Glutamatergic neuron (in vitro differentiated cells): ENCODE results near the gene CPEB4. TPM values are rescaled to one million over a fixed set of nuclear protein-coding genes. Genes with fewer than 3 reads are reported as not detected.

ENCODE experiments used
- DNase-seq: peaks from one replicate; pipeline ENCODE4 v3.0.0; 2022
- H3K27ac Mint-ChIP-seq: one replicate; pipeline ENCODE4 v1.8.0; 2020; ENCODE audit warnings: mild to moderate bottlenecking, mixed read lengths, inconsistent platforms; ENCODE audit not compliant: unreplicated experiment
- H3K27me3 Mint-ChIP-seq: one replicate; pipeline ENCODE4 v1.8.0; 2020; ENCODE audit warnings: mild to moderate bottlenecking, moderate library complexity, mixed read lengths, inconsistent platforms; ENCODE audit not compliant: unreplicated experiment
- H3K36me3 Mint-ChIP-seq: one replicate; pipeline ENCODE4 v1.8.0; 2020; ENCODE audit warnings: mild to moderate bottlenecking, mixed read lengths, inconsistent platforms; ENCODE audit not compliant: unreplicated experiment
- H3K4me1 Mint-ChIP-seq: one replicate; pipeline ENCODE4 v1.8.0; 2020; ENCODE audit warnings: mild to moderate bottlenecking, low read depth, mixed read lengths, inconsistent platforms; ENCODE audit not compliant: unreplicated experiment
- H3K4me3 Mint-ChIP-seq: one replicate; pipeline ENCODE4 v1.8.0; 2020; ENCODE audit warnings: mild to moderate bottlenecking, mixed read lengths, inconsistent platforms; ENCODE audit not compliant: unreplicated experiment
- H3K9me3 Mint-ChIP-seq: one replicate; pipeline ENCODE4 v1.8.0; 2020; ENCODE audit warnings: mild to moderate bottlenecking, moderate library complexity, mixed read lengths, inconsistent platforms; ENCODE audit not compliant: unreplicated experiment
- total RNA-seq: library from RNA; stranded (reverse); fragmentation: NEBNext Ultra II Directional; extraction: Animal tissue kit (Norgen Biotek cat#: 25700); gene quantifications from one replicate; pipeline ENCODE4 v1.2.1, GENCODE V29; 2021; ENCODE audit not compliant: unreplicated experiment
- TF ChIP-seq, protein P1 (sequence below): fragments of 200-600 bp; sonication (generic); IDR thresholded peaks from one replicate; pipeline ENCODE4 v1.5.0; 2021; ENCODE audit not compliant: partially characterized antibody, unreplicated experiment

Gene CPEB4
- total RNA-seq, 1 donor from 2014 or later: 104 TPM

DNA sequence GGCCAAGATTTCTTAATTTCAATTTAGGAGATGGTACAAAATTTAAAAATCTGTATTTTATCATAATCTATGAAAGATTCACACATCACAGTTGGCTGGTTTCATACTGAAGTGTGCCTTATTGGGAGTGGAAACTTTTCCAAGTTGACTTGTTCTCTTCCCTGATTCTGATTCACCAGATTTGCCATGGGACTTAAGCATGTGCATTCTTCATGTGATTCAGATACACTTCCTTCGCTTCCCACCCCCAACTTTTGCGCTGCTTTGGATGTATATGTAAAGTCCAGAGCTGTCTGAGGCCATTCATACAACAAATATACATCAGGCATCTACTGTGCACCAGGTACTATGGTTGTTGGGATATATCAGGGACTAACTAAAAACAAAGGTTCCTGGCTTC, 34.4 kb downstream of the CPEB4 start:
- Mint-ChIP-seq H3K36me3 (no peaks in the 10 kb centered on the region), H3K27me3 (no peaks in the 10 kb centered on the region), H3K27ac (no peak overlapping the region), H3K4me3 (no peak overlapping the region), H3K9me3 (no peaks in the 10 kb centered on the region), H3K4me1 (peaks cover 24% of the 10 kb centered on the region)
- TF ChIP-seq, protein P1, sequence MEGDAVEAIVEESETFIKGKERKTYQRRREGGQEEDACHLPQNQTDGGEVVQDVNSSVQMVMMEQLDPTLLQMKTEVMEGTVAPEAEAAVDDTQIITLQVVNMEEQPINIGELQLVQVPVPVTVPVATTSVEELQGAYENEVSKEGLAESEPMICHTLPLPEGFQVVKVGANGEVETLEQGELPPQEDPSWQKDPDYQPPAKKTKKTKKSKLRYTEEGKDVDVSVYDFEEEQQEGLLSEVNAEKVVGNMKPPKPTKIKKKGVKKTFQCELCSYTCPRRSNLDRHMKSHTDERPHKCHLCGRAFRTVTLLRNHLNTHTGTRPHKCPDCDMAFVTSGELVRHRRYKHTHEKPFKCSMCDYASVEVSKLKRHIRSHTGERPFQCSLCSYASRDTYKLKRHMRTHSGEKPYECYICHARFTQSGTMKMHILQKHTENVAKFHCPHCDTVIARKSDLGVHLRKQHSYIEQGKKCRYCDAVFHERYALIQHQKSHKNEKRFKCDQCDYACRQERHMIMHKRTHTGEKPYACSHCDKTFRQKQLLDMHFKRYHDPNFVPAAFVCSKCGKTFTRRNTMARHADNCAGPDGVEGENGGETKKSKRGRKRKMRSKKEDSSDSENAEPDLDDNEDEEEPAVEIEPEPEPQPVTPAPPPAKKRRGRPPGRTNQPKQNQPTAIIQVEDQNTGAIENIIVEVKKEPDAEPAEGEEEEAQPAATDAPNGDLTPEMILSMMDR: no peak
- no peak for DNase-seq

DNA sequence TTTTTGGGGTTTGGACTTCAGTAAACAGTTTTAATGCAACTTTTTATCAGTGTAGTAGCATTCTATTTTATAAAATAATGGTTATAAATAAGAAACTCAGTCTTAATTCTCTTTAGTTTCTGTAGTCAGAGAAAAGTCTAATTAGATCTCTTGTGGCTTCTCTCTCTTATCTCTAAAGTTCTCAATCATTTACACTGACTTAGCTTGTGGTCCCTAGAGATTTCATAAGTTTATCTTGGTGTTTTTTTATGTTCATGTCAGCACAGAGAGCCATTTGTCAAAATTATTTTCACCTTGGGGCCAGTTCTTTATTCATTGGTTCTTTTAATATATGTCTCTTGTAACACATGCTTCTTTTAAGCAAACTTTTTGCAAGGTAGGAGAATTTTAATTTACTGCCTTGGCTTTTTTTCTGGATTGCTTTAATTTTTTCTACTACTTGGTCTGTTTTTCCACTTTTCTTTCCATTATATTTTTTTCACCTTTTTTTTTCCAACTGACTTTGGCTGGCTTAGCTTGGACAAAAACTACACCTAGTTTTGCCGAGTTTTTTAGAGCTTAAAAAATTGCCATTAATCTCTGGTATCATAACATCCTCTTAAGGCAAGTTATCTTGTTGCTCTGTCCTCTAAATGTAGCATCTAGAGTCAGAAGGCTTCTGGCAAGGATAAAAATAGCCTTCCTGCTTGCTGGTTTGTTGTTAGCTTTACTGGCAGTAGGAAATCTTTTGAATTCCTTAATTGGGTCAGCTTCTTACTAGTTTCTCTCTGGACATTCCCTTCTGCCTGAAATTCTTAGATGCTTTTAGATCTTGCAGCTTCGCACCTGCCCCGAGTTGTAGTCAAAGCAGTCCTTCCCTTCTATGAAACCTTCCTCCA, 35.3 kb downstream of the CPEB4 start:
- H3K27ac Mint-ChIP-seq: no peak overlapping the region
- H3K36me3 Mint-ChIP-seq: no peaks in the 10 kb centered on the region
- no peak overlapping the region for H3K4me3 Mint-ChIP-seq
- DNase-seq: no peak
- peaks cover 26% of the 10 kb centered on the region for H3K4me1 Mint-ChIP-seq
- no peaks in the 10 kb centered on the region for H3K27me3 Mint-ChIP-seq
- H3K9me3 Mint-ChIP-seq: no peaks in the 10 kb centered on the region
- TF ChIP-seq, protein P1: no peak

DNA sequence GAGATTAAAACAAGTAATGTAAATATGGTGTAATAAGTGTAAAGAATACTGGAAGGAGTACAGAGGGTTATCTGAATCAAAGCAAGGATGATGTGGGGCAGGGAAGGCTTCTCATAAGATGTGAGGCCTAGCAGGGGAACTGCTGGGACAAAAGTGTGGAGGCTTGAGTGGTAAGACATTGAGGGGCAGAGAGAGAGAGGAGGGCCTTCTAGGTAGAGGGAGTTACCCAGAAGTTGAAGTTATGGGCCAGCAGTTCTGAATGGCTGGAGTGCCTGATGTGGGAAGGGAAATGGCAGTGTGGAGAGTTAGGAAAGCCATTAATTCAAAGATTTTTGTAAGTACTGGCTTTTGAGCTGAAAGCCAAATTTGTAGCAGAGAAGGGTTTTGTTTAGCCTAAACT, 36.8 kb downstream of the CPEB4 start:
- TF ChIP-seq, protein P1: no peak
- Mint-ChIP-seq H3K27me3 (no peaks in the 10 kb centered on the region), H3K4me3 (peak overlapping the region; percentile 16), H3K27ac (peak overlapping the region; percentile 10), H3K4me1 (peaks cover 26% of the 10 kb centered on the region), H3K9me3 (no peaks in the 10 kb centered on the region), H3K36me3 (no peaks in the 10 kb centered on the region)
- no peak for DNase-seq

DNA sequence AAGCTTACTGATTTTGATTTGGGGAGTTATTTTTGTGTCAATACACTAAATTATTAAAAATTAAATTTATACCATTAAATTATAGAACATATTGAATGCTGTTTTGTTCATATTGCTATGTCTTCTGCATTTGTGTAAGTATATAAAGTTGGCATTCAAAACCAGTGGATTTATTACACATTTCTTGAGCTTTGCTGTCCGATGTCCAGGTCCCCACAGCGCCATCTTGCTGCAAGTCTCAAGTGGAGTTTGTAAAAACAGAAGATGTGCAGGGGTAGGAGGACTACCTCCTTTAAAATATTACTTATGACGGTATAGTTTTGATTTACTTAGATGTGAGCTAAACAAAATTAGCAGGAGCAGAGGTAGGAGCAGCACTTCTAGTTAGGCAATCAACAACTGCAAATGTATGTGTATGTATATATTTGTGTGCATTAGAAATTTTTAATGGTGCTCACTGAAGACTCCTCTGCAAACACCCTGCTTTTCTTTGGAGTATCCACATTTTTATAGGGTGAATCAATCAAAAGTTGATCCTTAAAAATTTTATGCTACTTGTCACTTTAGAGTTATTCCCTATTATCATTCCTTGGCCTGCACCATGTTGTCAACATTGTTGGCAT, 37.4 kb downstream of the CPEB4 start:
- Mint-ChIP-seq H3K36me3 (no peaks in the 10 kb centered on the region), H3K27ac (no peak overlapping the region), H3K27me3 (no peaks in the 10 kb centered on the region), H3K9me3 (no peaks in the 10 kb centered on the region), H3K4me1 (peaks cover 26% of the 10 kb centered on the region), H3K4me3 (no peak overlapping the region)
- peak; percentile 59 for DNase-seq
- TF ChIP-seq, protein P1: peak; percentile 53

DNA sequence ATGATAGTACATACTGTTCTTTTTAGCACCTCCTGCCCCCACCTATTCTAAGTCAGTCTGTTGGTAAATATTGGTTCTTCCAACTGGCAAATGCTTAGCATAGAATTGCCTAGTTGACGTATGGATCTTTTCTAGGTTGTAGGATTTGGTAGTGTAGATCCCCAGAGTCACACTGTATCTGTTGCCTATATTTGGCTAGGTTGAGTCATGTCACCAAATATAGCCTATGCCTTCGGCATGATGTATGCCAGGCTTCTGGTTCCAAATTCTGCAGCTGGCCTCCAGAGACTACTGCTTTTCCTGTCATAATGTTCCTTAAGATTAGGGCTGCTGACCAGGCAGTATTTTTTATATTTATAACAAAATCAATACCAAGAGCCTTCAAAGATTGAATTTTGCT, 38.2 kb downstream of the CPEB4 start:
- peaks cover 24% of the 10 kb centered on the region for H3K4me1 Mint-ChIP-seq
- H3K27me3 Mint-ChIP-seq: no peaks in the 10 kb centered on the region
- no peaks in the 10 kb centered on the region for H3K9me3 Mint-ChIP-seq
- H3K27ac Mint-ChIP-seq: no peak overlapping the region
- TF ChIP-seq, protein P1: no peak
- H3K4me3 Mint-ChIP-seq: peak overlapping the region; percentile 26
- no peak for DNase-seq
- no peaks in the 10 kb centered on the region for H3K36me3 Mint-ChIP-seq
